ENCODE measurements around the gene ANKRD30A. TPM values are rescaled to one million over a fixed set of nuclear protein-coding genes. Genes with fewer than 3 reads are reported as not detected.

The ANKRD30A gene
- polyA plus RNA-seq, 1 donor from 2014 or later: not detected

DNA sequence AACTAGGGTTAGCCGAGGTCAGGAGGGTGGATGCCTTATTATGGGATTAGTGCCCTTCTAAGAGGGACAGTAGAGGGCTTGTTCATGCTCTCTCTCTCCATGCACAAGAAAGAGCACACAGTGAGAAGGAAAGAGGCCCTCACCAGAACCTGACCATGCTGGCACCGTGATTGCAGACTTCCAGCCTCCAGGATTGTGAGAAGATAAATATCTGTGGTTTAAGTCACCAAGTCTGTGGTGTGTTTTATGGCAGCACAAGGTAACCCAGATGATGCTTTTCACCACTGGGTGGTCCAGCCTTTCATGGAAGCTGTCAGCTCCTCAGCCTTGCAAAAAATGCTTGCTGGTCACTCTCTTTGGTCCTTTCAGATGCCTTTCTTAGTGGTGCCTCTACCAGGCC lies 175.9 kb downstream of the ANKRD30A start:
- no peak overlapping the region for H2AFZ ChIP-seq (ENCODE audit: low read depth, low read length)
- H3K4me2 ChIP-seq (ENCODE audit: low read length): no peak overlapping the region
- no peak overlapping the region for H3K27ac ChIP-seq (ENCODE audit: low read length)
- TF ChIP-seq, protein P1, sequence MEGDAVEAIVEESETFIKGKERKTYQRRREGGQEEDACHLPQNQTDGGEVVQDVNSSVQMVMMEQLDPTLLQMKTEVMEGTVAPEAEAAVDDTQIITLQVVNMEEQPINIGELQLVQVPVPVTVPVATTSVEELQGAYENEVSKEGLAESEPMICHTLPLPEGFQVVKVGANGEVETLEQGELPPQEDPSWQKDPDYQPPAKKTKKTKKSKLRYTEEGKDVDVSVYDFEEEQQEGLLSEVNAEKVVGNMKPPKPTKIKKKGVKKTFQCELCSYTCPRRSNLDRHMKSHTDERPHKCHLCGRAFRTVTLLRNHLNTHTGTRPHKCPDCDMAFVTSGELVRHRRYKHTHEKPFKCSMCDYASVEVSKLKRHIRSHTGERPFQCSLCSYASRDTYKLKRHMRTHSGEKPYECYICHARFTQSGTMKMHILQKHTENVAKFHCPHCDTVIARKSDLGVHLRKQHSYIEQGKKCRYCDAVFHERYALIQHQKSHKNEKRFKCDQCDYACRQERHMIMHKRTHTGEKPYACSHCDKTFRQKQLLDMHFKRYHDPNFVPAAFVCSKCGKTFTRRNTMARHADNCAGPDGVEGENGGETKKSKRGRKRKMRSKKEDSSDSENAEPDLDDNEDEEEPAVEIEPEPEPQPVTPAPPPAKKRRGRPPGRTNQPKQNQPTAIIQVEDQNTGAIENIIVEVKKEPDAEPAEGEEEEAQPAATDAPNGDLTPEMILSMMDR (IDR thresholded peaks at IDR 0.05; ENCODE audit: poor library complexity, severe bottlenecking): no peak
- TF ChIP-seq, protein P2, sequence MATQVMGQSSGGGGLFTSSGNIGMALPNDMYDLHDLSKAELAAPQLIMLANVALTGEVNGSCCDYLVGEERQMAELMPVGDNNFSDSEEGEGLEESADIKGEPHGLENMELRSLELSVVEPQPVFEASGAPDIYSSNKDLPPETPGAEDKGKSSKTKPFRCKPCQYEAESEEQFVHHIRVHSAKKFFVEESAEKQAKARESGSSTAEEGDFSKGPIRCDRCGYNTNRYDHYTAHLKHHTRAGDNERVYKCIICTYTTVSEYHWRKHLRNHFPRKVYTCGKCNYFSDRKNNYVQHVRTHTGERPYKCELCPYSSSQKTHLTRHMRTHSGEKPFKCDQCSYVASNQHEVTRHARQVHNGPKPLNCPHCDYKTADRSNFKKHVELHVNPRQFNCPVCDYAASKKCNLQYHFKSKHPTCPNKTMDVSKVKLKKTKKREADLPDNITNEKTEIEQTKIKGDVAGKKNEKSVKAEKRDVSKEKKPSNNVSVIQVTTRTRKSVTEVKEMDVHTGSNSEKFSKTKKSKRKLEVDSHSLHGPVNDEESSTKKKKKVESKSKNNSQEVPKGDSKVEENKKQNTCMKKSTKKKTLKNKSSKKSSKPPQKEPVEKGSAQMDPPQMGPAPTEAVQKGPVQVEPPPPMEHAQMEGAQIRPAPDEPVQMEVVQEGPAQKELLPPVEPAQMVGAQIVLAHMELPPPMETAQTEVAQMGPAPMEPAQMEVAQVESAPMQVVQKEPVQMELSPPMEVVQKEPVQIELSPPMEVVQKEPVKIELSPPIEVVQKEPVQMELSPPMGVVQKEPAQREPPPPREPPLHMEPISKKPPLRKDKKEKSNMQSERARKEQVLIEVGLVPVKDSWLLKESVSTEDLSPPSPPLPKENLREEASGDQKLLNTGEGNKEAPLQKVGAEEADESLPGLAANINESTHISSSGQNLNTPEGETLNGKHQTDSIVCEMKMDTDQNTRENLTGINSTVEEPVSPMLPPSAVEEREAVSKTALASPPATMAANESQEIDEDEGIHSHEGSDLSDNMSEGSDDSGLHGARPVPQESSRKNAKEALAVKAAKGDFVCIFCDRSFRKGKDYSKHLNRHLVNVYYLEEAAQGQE (IDR thresholded peaks at IDR 0.05; ENCODE audit: borderline replicate concordance): no peak
- TF ChIP-seq EZH2 (IDR thresholded peaks at IDR 0.05; ENCODE audit: borderline replicate concordance, insufficient read depth, low read length, poor library complexity, severe bottlenecking) (no peak), POLR2AphosphoS5 (IDR thresholded peaks at IDR 0.05) (no peak), RAD21 (conservative IDR thresholded peaks at IDR 0.05) (no peak), EP300 (conservative IDR thresholded peaks at IDR 0.05; ENCODE audit: poor library complexity, severe bottlenecking) (no peak), TAF1 (IDR thresholded peaks at IDR 0.05; ENCODE audit: low read depth) (no peak), SMC3 (conservative IDR thresholded peaks at IDR 0.05; ENCODE audit: poor library complexity) (no peak), MXI1 (conservative IDR thresholded peaks at IDR 0.05; ENCODE audit: poor library complexity, severe bottlenecking) (no peak)
- no peak overlapping the region for H3K9ac ChIP-seq (ENCODE audit: low read length)
- H3K9me2 ChIP-seq (ENCODE audit: insufficient read depth, low read length): no peaks in the 10 kb centered on the region
- peaks cover 6% of the 10 kb centered on the region for H3K9me3 ChIP-seq (ENCODE audit: low read length)
- no peaks in the 10 kb centered on the region for H3K79me2 ChIP-seq (replicated peaks; ENCODE audit: insufficient read depth, low read length)
- H3K27me3 ChIP-seq (ENCODE audit: insufficient read depth, low read depth, low read length): no peaks in the 10 kb centered on the region
- H4K20me1 ChIP-seq (ENCODE audit: insufficient read depth): no peaks in the 10 kb centered on the region
- no peak overlapping the region for H3K4me3 ChIP-seq (ENCODE audit: low read length)
- H3F3A ChIP-seq (ENCODE audit: insufficient read depth, low read length, poor library complexity, severe bottlenecking): no peaks in the 10 kb centered on the region
- no peaks in the 10 kb centered on the region for H3K36me3 ChIP-seq (ENCODE audit: insufficient read depth, low read length)

DNA sequence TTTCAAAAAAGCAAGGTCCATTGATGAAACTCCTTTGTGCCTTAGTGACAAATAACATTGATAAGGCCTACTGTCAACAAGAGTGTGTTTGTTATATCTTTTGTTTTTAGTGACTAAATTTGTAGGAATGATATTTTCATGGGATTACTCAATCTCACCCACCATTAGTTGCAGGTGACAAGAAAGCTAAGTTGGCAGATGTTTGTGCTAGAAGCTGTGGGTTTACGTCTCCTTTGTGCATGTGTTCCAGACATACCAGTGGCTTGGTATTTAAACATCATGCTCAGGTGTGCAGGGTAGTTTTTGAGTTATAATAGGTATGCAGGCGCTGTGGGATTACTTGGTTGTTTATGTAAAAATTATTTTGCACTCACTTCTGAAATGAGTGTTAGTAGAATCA lies 178.6 kb downstream of the ANKRD30A start:
- Histone ChIP-seq H3K36me3 (ENCODE audit: insufficient read depth, low read length) (no peaks in the 10 kb centered on the region), H3K27ac (ENCODE audit: low read length) (no peak overlapping the region), H3F3A (ENCODE audit: insufficient read depth, low read length, poor library complexity, severe bottlenecking) (no peaks in the 10 kb centered on the region), H3K9me2 (ENCODE audit: insufficient read depth, low read length) (no peaks in the 10 kb centered on the region), H3K79me2 (replicated peaks; ENCODE audit: insufficient read depth, low read length) (no peaks in the 10 kb centered on the region), H3K4me2 (ENCODE audit: low read length) (no peak overlapping the region), H3K4me3 (ENCODE audit: low read length) (no peak overlapping the region), H3K27me3 (ENCODE audit: insufficient read depth, low read depth, low read length) (no peaks in the 10 kb centered on the region), H3K9ac (ENCODE audit: low read length) (no peak overlapping the region), H2AFZ (ENCODE audit: low read depth, low read length) (no peak overlapping the region), H4K20me1 (ENCODE audit: insufficient read depth) (no peaks in the 10 kb centered on the region), H3K9me3 (ENCODE audit: low read length) (peaks cover 6% of the 10 kb centered on the region)
- no peak for TF ChIP-seq EZH2 (IDR thresholded peaks at IDR 0.05; ENCODE audit: borderline replicate concordance, insufficient read depth, low read length, poor library complexity, severe bottlenecking)
- TF ChIP-seq TAF1 (IDR thresholded peaks at IDR 0.05; ENCODE audit: low read depth): no peak
- TF ChIP-seq, protein P2 (IDR thresholded peaks at IDR 0.05; ENCODE audit: borderline replicate concordance): no peak

All from neural cell (in vitro differentiated cells).